ENCODE data around the gene TMPRSS7.

The TMPRSS7 gene, protein sequence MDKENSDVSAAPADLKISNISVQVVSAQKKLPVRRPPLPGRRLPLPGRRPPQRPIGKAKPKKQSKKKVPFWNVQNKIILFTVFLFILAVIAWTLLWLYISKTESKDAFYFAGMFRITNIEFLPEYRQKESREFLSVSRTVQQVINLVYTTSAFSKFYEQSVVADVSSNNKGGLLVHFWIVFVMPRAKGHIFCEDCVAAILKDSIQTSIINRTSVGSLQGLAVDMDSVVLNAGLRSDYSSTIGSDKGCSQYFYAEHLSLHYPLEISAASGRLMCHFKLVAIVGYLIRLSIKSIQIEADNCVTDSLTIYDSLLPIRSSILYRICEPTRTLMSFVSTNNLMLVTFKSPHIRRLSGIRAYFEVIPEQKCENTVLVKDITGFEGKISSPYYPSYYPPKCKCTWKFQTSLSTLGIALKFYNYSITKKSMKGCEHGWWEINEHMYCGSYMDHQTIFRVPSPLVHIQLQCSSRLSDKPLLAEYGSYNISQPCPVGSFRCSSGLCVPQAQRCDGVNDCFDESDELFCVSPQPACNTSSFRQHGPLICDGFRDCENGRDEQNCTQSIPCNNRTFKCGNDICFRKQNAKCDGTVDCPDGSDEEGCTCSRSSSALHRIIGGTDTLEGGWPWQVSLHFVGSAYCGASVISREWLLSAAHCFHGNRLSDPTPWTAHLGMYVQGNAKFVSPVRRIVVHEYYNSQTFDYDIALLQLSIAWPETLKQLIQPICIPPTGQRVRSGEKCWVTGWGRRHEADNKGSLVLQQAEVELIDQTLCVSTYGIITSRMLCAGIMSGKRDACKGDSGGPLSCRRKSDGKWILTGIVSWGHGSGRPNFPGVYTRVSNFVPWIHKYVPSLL

DNA sequence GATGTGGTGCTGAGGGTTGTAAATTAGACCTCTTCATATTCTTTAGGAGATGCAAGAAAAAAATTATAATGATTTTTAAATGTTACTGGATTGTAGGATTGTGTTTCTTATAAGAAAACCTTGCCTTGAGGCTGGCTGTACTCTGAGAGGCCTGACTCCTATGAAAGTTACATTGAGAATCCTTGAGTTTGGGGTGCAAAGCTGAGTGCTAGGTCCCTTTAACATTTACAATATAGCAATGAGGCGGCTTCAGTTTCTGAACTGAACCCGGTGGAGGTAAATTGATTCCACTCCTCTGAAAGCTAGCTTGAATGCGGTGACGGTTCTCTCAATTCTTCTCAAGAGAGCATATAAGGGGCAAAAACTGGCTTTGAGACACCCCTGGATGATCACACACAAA is at the start of gene TMPRSS7:
Gene TMPRSS7 (plus strand): TSS at position 301 of the 400 bp plus-strand sequence. CDS start 110 bp downstream, outside the sequence.
- no peak within 1 kb of the TSS for H3K4me3 ChIP-seq (ENCODE audit: low read length)
- no peak for TF ChIP-seq ZNF274 (IDR thresholded peaks at IDR 0.05; ENCODE audit: low read depth, low read length)

DNA sequence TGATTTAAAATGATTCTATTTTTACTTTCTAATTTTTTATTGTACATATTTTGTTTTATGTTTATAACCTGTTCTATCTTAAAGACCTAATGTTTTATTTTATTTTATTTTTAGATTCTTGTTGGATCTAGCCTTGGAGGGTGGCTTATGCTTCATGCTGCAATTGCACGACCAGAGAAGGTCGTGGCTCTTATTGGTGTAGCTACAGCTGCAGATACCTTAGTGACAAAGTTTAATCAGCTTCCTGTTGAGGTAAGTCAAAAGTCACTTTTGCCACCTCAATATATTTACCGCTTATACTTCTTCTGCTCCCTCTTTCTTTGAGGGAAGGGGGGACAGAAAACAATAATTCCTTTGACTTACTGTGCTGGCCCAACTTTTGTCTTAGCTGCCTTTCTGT is 47.7 kb upstream of the TMPRSS7 start:
- no peak for TF ChIP-seq ZNF274 (IDR thresholded peaks at IDR 0.05; ENCODE audit: low read depth, low read length)
- H3K4me3 ChIP-seq (ENCODE audit: low read length), result no peak overlapping the region

DNA sequence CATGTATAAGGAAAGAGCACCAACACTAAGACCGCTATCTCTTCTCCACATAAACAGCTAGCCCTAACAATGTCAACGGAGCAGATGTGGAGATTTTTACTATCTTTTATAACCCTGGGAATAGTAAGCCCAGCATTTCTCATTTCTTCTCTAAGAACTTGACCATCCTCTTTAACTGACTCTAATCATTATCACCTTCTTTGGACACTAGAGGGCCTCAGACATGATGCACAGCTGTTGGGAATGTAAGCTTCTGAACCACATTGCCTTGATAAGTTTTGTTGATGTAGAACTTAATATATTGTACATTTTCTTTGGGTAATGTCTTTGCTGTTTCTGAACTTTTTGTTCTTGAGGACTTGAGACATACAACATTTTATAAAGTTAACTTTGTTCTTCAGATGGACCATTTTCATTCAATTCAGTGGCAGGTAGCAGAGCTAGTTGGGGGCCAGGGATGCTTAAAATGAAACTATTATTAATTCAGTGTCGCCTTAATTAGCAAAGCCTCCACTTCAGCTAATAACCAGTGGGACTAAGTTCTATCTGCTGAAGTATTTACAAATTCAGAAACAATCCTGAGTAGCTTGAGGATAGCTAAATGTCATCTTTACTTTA is 45.4 kb upstream of the TMPRSS7 start:
- no peak overlapping the region for H3K4me3 ChIP-seq (ENCODE audit: low read length)
- no peak for TF ChIP-seq ZNF274 (IDR thresholded peaks at IDR 0.05; ENCODE audit: low read depth, low read length)

DNA sequence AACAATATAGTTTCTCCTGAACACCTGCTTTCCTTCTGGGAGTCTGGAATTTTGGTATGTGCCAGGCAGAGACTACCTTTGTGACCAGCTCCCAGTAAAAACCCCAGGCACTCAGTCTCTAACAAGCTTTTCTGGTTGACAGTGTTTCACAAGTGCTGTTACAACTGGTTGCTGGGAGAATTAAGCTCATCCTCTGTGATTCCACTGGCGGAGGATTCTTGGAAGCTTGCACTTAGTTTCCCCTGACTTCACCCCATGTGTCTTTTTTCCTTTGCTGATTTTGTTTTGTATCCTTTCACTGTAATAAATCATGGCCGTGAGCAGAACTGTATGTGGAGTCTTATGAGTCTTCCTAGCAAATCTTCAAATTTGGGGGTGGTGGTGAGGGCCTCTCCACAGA is 41.5 kb upstream of the TMPRSS7 start:
- no peak for TF ChIP-seq ZNF274 (IDR thresholded peaks at IDR 0.05; ENCODE audit: low read depth, low read length)
- H3K4me3 ChIP-seq (ENCODE audit: low read length), result no peak overlapping the region

DNA sequence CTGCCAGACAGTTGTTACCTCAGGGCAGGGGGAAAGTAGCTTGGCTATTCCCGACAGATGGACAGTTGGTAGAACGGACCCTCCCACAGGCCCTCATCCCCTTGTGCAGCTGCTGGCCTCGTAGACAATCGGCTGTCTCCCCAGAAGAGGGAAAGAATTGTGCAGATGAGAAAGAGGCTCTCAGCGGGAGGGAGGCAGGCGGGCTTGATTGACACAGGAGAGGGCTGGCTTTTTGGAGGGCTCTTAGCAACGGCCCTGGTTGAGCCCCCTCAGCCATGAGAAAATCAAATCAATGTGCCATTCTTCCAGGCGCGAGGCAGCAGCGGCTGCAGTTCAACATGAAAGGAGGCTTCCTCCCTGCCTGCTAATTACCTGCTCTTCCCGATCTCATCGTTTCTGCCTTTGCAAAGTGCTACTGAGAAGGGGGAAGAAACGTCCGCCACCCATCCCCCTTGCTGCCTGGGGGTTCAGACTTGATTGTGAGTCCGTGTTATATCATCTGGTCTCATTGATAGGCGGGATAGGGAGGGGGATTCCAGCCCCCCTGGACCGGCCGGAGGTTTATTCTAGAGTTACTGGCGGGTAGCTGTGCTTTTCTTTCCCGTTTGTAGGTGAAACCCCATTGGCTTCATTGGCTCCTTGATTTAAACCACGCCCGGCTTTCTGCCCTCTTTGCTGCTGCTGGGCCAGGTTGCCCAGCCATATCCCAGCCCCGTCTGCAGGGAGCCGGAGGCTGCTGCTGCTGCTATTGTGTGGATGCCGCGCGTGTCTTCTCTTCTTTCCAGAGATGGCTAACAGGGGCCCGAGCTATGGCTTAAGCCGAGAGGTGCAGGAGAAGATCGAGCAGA is 35.7 kb upstream of the TMPRSS7 start, which contains the start of gene TAGLN3:
Gene TAGLN3 (plus strand): TSS at position 287 of the 848 bp plus-strand sequence. CDS start 501 bp downstream, at position 788.
- no peak for TF ChIP-seq ZNF274 (IDR thresholded peaks at IDR 0.05; ENCODE audit: low read depth, low read length)

DNA sequence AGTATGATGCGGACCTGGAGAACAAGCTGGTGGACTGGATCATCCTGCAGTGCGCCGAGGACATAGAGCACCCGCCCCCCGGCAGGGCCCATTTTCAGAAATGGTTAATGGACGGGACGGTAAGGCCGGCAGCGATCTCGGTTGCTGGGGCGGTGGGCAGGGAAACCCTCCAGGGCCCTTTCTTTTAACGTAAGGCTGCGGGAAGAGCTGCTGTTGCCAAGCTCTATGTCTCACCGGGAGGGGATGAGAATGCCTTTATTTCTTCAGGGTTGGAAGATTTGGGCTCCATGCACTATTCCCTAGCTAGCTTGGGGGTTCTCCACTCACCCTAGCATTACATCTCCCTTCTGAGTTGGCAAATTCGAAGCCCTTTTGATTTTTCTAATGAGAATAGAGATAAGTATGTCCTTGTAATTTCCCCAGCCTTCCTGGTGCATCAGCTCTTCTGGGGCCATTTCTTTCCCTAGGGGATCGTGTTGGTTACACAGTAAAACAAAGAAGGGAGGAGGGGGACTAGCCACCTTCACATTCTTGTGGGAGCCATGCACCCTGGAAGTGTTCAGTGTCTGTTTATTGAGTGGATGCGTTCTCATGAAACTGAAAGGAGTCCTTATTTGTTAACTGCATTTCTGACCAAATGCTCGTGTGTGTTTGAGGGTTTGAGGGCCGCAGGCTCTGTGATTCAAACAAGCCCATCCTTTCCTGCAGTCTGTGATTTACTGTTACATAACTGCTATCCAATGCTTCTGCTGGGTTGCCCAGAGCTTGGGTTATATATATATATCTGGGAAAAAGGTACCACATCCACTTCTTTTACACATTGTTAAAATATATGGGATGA is 34.8 kb upstream of the TMPRSS7 start:
- H3K4me3 ChIP-seq (ENCODE audit: low read length), result peak overlapping the region; percentile 27; the same call in 1 of the 2 replicates

More for the DNA sequence above, 35.7 kb upstream of the TMPRSS7 start, which contains the start of gene TAGLN3:
- peak within 1 kb of the TSS; percentile 27; the same call in 1 of the 2 replicates for H3K4me3 ChIP-seq (ENCODE audit: low read length)

DNA sequence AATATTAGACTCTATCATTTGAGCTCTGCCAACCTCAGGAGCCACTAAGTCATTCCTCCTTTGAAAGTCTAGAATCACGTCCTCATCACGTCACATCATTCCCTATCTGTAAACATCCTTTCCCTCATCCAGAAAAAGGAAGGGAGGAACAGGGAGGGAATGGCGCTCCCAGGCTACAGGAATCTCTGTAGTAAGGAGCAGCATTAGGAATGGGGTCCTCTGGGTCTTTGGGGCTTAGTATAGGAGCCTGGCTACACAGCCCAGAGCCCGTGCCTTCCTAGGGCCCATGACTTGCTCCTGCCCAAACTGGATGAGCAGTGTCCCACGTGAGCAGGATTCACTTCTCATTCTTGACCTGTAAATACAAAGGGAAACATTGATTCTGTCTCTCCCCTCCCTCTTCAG is 34.2 kb upstream of the TMPRSS7 start:
- H3K4me3 ChIP-seq (ENCODE audit: low read length), result no peak overlapping the region
- no peak for TF ChIP-seq ZNF274 (IDR thresholded peaks at IDR 0.05; ENCODE audit: low read depth, low read length)

More for the DNA sequence above, 34.8 kb upstream of the TMPRSS7 start:
- no peak for TF ChIP-seq ZNF274 (IDR thresholded peaks at IDR 0.05; ENCODE audit: low read depth, low read length)

DNA sequence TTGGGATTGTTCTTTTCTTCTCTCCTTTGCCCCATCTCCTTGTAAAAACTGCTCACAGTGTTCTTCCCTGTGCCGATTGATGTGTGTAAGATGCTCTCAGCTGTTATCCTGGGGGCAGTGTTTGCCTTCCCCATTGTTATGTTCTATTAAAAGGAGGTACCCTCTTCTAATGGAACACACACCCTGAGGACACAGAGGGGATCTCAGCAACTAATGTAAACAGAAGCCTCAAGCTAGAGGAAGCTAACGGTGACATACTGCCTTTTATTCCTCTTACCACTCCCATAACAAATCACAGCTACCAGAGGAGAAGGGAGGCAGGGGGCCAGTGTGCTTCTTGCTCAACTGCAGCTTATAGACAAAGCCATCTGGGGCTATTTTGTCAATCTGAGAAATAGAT is 33.6 kb upstream of the TMPRSS7 start:
- no peak for TF ChIP-seq ZNF274 (IDR thresholded peaks at IDR 0.05; ENCODE audit: low read depth, low read length)
- no peak overlapping the region for H3K4me3 ChIP-seq (ENCODE audit: low read length)

DNA sequence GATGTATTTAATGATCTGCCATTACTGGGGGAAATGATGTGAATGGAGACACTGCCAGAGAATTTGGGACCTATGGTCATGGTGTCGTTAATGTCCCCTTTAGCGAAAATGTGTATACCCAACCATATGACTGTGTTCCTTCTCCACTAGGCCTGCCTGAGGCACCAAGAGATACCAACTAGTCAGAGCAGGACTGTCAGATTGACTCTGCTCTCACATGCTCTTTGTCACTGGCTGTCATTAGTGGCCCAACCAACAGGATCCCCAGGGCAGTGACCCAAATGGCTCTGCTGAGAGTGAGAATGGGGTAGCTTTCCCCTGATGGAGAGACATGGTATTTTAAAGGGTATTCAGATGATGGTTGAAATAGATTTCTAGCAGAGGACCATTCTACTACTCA is 33.0 kb upstream of the TMPRSS7 start:
- H3K4me3 ChIP-seq (ENCODE audit: low read length), result no peak overlapping the region

DNA sequence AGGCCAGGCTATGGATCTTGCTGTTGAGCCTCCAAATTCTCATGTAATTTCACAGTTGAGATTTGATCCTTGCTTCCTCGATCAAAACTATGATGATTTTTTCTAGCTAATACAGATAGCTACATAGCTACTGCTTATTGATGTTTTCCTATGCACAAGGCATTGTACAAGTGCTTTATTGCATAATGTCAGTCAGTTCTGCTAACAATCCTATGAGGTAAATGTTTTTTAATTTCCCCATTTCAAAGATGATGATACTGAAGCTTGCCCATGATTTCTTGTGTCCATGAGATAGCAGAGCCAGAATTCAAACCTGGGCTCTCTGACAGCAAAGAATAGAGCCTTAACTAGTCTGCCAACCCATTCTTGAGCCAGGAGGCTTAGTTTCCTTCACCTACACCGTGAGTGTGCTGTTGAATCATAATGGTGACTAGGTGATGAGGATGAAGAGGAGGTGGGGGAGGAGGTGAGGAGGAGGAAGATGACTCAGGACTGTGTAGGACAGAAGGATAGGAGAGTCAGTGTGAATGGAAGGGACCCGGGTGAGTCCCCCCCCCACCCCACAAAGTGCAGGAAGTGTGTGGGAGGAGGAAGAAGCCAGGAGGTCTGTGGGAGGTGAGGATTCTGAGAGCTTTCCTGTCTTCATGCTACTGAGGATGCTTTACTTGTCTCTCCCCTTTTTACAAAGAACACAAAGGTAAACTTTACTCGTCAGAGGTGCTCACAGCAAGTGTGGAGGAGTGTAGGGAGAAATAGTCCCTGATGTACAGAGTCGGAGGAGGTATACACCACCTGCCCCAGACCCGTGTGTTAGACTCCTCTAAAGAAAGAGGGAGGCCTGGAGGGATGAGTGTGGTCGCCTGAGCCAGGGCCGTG is 32.2 kb upstream of the TMPRSS7 start:
- H3K4me3 ChIP-seq (ENCODE audit: low read length), result no peak overlapping the region

More for the DNA sequence above, 33.0 kb upstream of the TMPRSS7 start:
- no peak for TF ChIP-seq ZNF274 (IDR thresholded peaks at IDR 0.05; ENCODE audit: low read depth, low read length)

DNA sequence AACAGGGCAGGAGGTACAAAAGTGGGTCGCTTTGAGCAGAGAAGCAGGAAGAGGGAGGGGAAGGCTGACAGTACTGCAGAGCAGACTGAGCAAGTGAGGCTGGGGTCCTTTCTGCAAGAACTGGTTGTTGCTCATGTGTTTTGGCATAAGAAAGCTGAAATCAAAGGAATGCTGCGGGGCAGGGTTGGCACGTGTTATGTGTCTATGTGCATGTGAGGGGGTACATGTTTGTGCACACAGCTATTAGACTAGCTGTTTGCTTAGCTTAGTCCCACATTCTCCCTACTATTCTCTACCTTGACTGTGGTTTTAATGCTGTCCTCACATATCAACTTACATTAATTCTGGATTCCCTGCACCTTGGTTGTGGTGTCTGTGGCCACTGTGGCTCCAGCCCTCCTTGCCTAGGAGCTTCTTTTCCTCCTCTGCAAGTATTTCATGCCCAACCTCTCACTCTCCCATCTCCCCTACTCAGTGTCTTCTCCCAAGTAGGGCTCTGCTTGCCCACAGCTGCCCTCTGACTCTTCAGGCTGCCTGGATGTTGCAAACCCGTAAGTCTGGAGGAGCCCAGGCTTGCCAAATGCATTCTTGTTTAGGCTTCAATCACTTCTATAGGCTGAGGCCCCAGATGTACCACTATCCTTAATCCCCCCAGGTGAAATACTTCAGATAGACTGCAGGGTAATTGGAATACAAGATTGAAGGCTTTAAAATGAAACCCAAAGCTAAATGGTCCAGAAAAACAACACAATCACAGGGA is 31.0 kb upstream of the TMPRSS7 start:
- H3K4me3 ChIP-seq (ENCODE audit: low read length), result no peak overlapping the region
- no peak for TF ChIP-seq ZNF274 (IDR thresholded peaks at IDR 0.05; ENCODE audit: low read depth, low read length)

More for the DNA sequence above, 32.2 kb upstream of the TMPRSS7 start:
- TF ChIP-seq ZNF274 (IDR thresholded peaks at IDR 0.05; ENCODE audit: low read depth, low read length), result no peak
